H1 (cell line): ENCODE data around the gene ZNF425. TPM values are rescaled to one million over a fixed set of nuclear protein-coding genes. Genes with fewer than 3 reads are reported as not detected.

Source experiments
- CHD7 ChIP-seq: fragments of 300-600 bp; sonication (generic); IDR thresholded peaks from 2 replicates; pipeline ENCODE4 v1.7.1; 2012; ENCODE audit warnings: low read length, moderate library complexity, mild to moderate bottlenecking, inconsistent platforms; ENCODE audit not compliant: insufficient replicate concordance
- KDM4A ChIP-seq: IDR thresholded peaks from one replicate; pipeline ENCODE4 v1.7.1; 2012; ENCODE audit warnings: low read depth, mild to moderate bottlenecking, moderate library complexity, low read length, inconsistent platforms; ENCODE audit not compliant: severe bottlenecking
- TAF7 ChIP-seq: optimal IDR thresholded peaks from 2 replicates; pipeline ENCODE3; 2011; ENCODE audit warnings: low read depth, mild to moderate bottlenecking, inconsistent platforms, low read length, moderate library complexity, borderline replicate concordance
- polyA plus RNA-seq, 7 experiments: library from polyadenylated mRNA; depleted of rRNA in 3 of 7; stranded (reverse) in 5 of 7; unstranded in 2 of 7; fragments of >200 nt in 5 of 7; fragments of 200-250 nt in 2 of 7; gene quantifications; 1 replicate in 5 of 7; 2 replicates in 1 of 7; 4 replicates in 1 of 7; pipeline versions ENCODE4 v1.2.1 to v1.2.3, GENCODE V29; 2011 to 2013; ENCODE audit warnings: missing spikeins in 2 of 7, mixed read lengths in 2 of 7
- total RNA-seq: library from RNA; stranded (reverse); fragmentation: NEBNext Ultra II Directional; extraction: Animal tissue kit (Norgen Biotek cat#: 25700); gene quantifications from 2 replicates; pipeline ENCODE4 v1.2.1, GENCODE V29; 2021

The ZNF425 gene
- total and polyA plus RNA-seq, 2 of the 8 experiments (the other 6 are each of a cell fraction or from before 2014, with no cell fraction given): 3.4 to 6.1 TPM

GRCh38 chr7:149109969-149110368, 16.2 kb downstream of the ZNF425 start (continued):
- TF ChIP-seq KDM4A (no peak), TAF7 (no peak), CHD7 (no peak)
- TF ChIP-seq, all 59 proteins: peak for 0
